HepG2 (cell line): Measurements from ENCODE around the gene SERPINB6. TPM values are rescaled to one million over a fixed set of nuclear protein-coding genes. Genes with fewer than 3 reads are reported as not detected.

Experiments used
- ASH2L ChIP-seq: fragments of 300-600, 200-600 bp; sonication (generic); IDR thresholded peaks from 2 replicates; pipeline ENCODE4 v1.7.0; 2017; ENCODE audit warnings: low read depth, mild to moderate bottlenecking, moderate library complexity, mixed read lengths, low read length; ENCODE audit not compliant: insufficient read length
- CC2D1A ChIP-seq: sonication (generic); formaldehyde crosslinking; IDR thresholded peaks from 2 replicates; pipeline ENCODE4 v1.8.1; 2023; ENCODE audit warnings: mild to moderate bottlenecking, missing genetic modification reagents
- CEBPZ ChIP-seq: IDR thresholded peaks from 2 replicates; pipeline ENCODE4 v1.6.1; 2012; ENCODE audit warnings: low read length, improper control_type of control experiment
- CHD2 ChIP-seq: IDR thresholded peaks from 2 replicates; pipeline ENCODE4 v1.6.1; 2011; ENCODE audit warnings: low read depth, low read length, improper control_type of control experiment
- EHMT2 ChIP-seq: fragments of 200-600 bp; sonication (generic); IDR thresholded peaks from 2 replicates; pipeline ENCODE4 v1.7.0; 2017; ENCODE audit warnings: antibody characterized with exemption, low read depth, low read length, borderline replicate concordance
- HDAC6 ChIP-seq: fragments of 200-600 bp; sonication (generic); IDR thresholded peaks from 2 replicates; pipeline ENCODE4 v1.7.0; 2017; ENCODE audit warnings: mild to moderate bottlenecking, antibody characterized with exemption, low read length, low read depth
- HNRNPH1 ChIP-seq: fragments of 200-400 bp; formaldehyde crosslinking; optimal IDR thresholded peaks from 2 replicates; pipeline ENCODE3; 2017; ENCODE audit warnings: mild to moderate bottlenecking, low read depth, low read length
- MIXL1 ChIP-seq: IDR thresholded peaks from 2 replicates; pipeline ENCODE4 v1.6.1; 2016
- MXD4 ChIP-seq: IDR thresholded peaks from 2 replicates; pipeline ENCODE4 v1.6.1; 2016; ENCODE audit warnings: mild to moderate bottlenecking, missing biosample characterization, missing genetic modification reagents
- NFATC3 ChIP-seq: sonication (generic); formaldehyde crosslinking; IDR thresholded peaks from 2 replicates; pipeline ENCODE4 v1.5.1; 2020; ENCODE audit warnings: mild to moderate bottlenecking, missing genetic modification reagents
- PRDM10 ChIP-seq: sonication (generic); formaldehyde crosslinking; IDR thresholded peaks from 2 replicates; pipeline ENCODE4 v1.4.0; 2020; ENCODE audit warnings: low read depth, missing genetic modification reagents
- SIX1 ChIP-seq: sonication (generic); formaldehyde crosslinking; IDR thresholded peaks from 2 replicates; pipeline ENCODE4 v1.4.0; 2020; ENCODE audit warnings: missing genetic modification reagents, borderline replicate concordance
- SMAD9 ChIP-seq: sonication (generic); formaldehyde crosslinking; IDR thresholded peaks from 2 replicates; pipeline ENCODE4 v1.5.1; 2020; ENCODE audit warnings: mild to moderate bottlenecking, missing genetic modification reagents
- SP2 ChIP-seq: sonication (generic); formaldehyde crosslinking; IDR thresholded peaks from 2 replicates; pipeline ENCODE4 v1.5.1; 2020; ENCODE audit warnings: mild to moderate bottlenecking, missing genetic modification reagents
- SYNCRIP ChIP-seq: fragments of 200-400 bp; formaldehyde crosslinking; IDR thresholded peaks from 2 replicates; pipeline ENCODE4 v1.6.1; 2018; ENCODE audit warnings: mild to moderate bottlenecking, low read depth, low read length; ENCODE audit not compliant: insufficient read depth
- TAF15 ChIP-seq: fragments of 200-400 bp; formaldehyde crosslinking; IDR thresholded peaks from one replicate; pipeline ENCODE4 v1.6.1; 2018; ENCODE audit warnings: mild to moderate bottlenecking, low read depth, low read length; ENCODE audit not compliant: poor library complexity, severe bottlenecking
- TMF1 ChIP-seq: sonication (generic); formaldehyde crosslinking; IDR thresholded peaks from 2 replicates; pipeline ENCODE4 v1.8.1; 2022; ENCODE audit warnings: low read depth, missing genetic modification reagents
- ZNF367 ChIP-seq: sonication (generic); formaldehyde crosslinking; IDR thresholded peaks from 2 replicates; pipeline ENCODE4 v1.4.0; 2020; ENCODE audit warnings: missing genetic modification reagents, borderline replicate concordance
- ZNF446 ChIP-seq: sonication (generic); formaldehyde crosslinking; IDR thresholded peaks from 2 replicates; pipeline ENCODE4 v1.5.0; 2020; ENCODE audit warnings: mild to moderate bottlenecking, missing genetic modification reagents
- ZNF543 ChIP-seq: sonication (generic); formaldehyde crosslinking; IDR thresholded peaks from 2 replicates; pipeline ENCODE4 v1.4.0; 2020; ENCODE audit warnings: mild to moderate bottlenecking, missing genetic modification reagents
- ZNF615 ChIP-seq: sonication (generic); formaldehyde crosslinking; IDR thresholded peaks from 2 replicates; pipeline ENCODE4 v1.5.0; 2020; ENCODE audit warnings: mild to moderate bottlenecking, missing genetic modification reagents, borderline replicate concordance
- ZSCAN21 ChIP-seq: sonication (generic); formaldehyde crosslinking; IDR thresholded peaks from 2 replicates; pipeline ENCODE4 v1.8.0; 2022; ENCODE audit warnings: mild to moderate bottlenecking, missing genetic modification reagents, moderate library complexity, borderline replicate concordance
- polyA plus RNA-seq, 8 experiments: library from polyadenylated mRNA; depleted of rRNA in 3 of 8; stranded (reverse) in 7 of 8; unstranded in 1 of 8; fragments of >200 nt; fragmentation: Illumina TruSeq in 4 of 8; extraction: Trizol in 4 of 8; gene quantifications; 2 replicates each; pipeline versions ENCODE4 v1.2.1 to v1.2.3, GENCODE V29; 2011 to 2016; ENCODE audit warnings: low read depth in 4 of 8, missing spikeins in 1 of 8, mixed read lengths in 1 of 8; ENCODE audit not compliant: insufficient read depth in 1 of 8
- total RNA-seq, 5 experiments: library from RNA; depleted of rRNA; stranded (reverse); fragments of >200 nt; fragmentation: Illumina TruSeq; extraction: Trizol; gene quantifications; 2 replicates each; pipeline ENCODE4 v1.2.3, GENCODE V29; 2016; ENCODE audit warnings: low read depth in 1 of 5
- TF ChIP-seq, protein P1 (sequence below): sonication (generic); formaldehyde crosslinking; IDR thresholded peaks from 2 replicates; pipeline ENCODE4 v1.5.0; 2020; ENCODE audit warnings: missing genetic modification reagents

Gene SERPINB6
- total and polyA plus RNA-seq, 2 of the 13 experiments (the other 11 are each of a cell fraction or from before 2014, with no cell fraction given), result 38.2 to 61.3 TPM

GRCh38 chr6:2952557-2953095 is 18.7 kb downstream of the SERPINB6 start (continued):
- TF ChIP-seq MXD4, result peak; percentile 59; the same call in 1 of the 2 replicates
- 0 out of 2 replicates have a peak, but pooled peaks have one; percentile 68 for TF ChIP-seq NFATC3 (CRISPR knock-in tag)
- peak; percentile 94 for TF ChIP-seq PRDM10 (CRISPR knock-in tag)
- TF ChIP-seq MIXL1 (CRISPR knock-in tag), result no peak
- TF ChIP-seq CHD2, result 0 out of 2 replicates have a peak, but pooled peaks have one; percentile 19
- TF ChIP-seq ASH2L, result peak; percentile 77
- no peak for TF ChIP-seq SMAD9 (CRISPR knock-in tag)
- TF ChIP-seq SP2 (CRISPR knock-in tag), result no peak
- TF ChIP-seq CC2D1A, result 0 out of 2 replicates have a peak, but pooled peaks have one; percentile 92
- TF ChIP-seq ZNF615 (CRISPR knock-in tag), result no peak
- TF ChIP-seq, protein P1, sequence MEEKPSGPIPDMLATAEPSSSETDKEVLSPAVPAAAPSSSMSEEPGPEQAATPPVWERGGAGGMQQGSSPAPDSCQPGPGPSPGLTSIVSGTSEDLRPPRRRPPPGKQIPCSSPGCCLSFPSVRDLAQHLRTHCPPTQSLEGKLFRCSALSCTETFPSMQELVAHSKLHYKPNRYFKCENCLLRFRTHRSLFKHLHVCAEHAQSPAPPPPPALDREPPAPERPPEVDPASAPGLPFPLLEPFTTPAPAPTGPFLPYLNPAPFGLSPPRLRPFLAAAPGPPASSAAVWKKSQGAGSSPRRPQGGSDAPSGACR (CRISPR knock-in tag), result peak; percentile 87
- TF ChIP-seq ZNF543, result peak; percentile 75; the same call in 1 of the 2 replicates
- TF ChIP-seq EHMT2, result no peak
- no peak for TF ChIP-seq CEBPZ
- no peak for TF ChIP-seq HDAC6
- TF ChIP-seq TMF1 (CRISPR knock-in tag), result no peak
- no peak for TF ChIP-seq SYNCRIP
- TF ChIP-seq ZNF367, result no peak
- no peak for TF ChIP-seq SIX1 (CRISPR knock-in tag)
- TF ChIP-seq ZNF446 (CRISPR knock-in tag), result no peak
- no peak for TF ChIP-seq TAF15
- TF ChIP-seq ZSCAN21 (CRISPR knock-in tag), result no peak
- TF ChIP-seq HNRNPH1, result no peak
